GM21423 (cell line): ENCODE results near the gene SPINT4.
"Not testable (repeated sequence)": the region's sequence is repeated elsewhere in the genome, so short reads cannot be mapped to it uniquely, and the experiment has no call there.

ENCODE experiments used
- ATAC-seq: cut with Tn5 transposase; IDR thresholded peaks from one replicate; pipeline ENCODE4 v1.9.1; 2021; ENCODE audit warnings: mild to moderate bottlenecking, moderate library complexity; ENCODE audit not compliant: unreplicated experiment

The SPINT4 gene

GRCh38 chr20:45722047-45722446, at the start of gene SPINT4:
Gene SPINT4, plus strand, starts transcription at chr20:45722347. Its CDS starts 21 bp downstream, at chr20:45722368.
- no peak for ATAC-seq

DNA sequence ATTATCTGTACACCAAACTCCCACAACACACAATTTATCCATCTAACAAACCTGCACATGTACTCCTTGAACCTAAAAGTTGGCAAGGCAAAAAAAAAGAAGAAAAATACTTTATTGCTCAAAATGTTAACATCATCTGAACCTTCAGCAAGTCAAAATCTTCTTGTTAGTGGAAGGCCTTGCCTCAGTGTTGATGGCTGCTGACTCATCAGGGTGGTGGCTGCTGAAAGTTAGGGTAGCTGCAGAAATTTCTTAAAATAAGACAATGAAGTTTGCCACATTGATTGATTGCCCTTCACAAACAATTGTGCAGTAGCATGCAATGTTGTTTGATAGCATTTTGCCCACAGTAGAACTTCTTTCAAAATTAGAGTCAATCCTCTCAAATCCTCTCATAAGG, 49.4 kb upstream of the SPINT4 start:
- no peak for ATAC-seq

DNA sequence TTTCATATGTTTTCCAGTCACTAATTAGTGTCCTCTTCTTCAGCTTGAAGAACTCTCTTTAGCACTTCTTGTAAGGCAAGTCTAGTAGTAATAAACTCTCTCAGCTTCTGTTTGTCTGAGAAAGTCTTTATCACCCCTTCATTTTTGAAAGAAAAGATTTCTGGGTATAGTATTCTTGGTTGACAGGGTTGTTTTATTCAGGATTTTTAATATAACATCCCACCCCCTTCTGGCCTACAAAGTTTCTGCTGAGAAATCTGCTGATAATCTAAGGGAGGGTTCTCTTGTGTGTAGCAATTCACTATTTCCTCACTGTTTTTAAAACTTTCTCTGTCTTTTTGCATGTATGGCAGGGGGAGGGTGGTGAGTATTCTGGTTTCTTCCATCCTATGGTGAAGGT, 42.5 kb upstream of the SPINT4 start:
- ATAC-seq, result no peak

GRCh38 chr20:45685896-45686295, 36.3 kb upstream of the SPINT4 start:
- no peak for ATAC-seq

DNA sequence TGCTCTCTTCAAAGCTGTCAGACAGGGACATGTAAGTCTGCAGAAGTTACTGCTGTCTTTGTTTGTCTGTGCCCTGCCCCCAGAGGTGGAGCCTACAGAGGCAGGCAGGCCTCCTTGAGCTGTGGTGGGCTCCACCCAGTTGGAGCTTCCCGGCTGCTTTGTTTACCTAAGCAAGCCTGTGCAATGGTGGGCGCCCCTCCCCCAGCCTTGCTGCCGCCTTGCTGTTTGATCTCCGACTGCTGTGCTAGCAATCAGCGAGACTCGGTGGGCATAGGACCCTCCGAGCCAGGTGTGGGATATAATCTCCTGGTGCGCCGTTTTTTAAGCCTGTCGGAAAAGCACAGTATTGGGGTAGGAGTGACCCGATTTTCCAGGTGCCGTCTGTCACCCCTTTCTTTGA, 28.8 kb upstream of the SPINT4 start:
- ATAC-seq, result not testable (repeated sequence)

- no peak for ATAC-seq
These were observed 26.7 kb upstream of the SPINT4 start for GRCh38 chr20:45695496-45695895.

DNA sequence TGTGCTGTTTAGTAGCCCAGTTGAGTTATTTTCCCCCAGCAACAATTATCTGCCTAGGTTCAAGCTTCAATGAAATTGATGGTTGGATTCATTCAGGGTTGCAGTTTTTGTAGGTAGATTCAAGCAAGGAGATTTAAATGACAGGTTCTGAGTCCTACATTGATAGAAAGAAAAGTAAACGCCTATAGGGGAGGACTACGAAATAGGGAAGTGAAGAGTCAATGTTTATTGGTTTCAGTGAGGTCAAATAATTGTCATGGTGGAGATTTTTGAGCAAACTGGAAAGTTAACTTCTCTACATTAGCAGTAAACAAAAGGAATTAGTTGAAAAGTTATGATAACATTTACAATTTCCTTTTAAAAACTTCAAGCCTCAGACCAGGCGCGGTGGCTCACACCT, 21.0 kb upstream of the SPINT4 start:
- ATAC-seq, result no peak

DNA sequence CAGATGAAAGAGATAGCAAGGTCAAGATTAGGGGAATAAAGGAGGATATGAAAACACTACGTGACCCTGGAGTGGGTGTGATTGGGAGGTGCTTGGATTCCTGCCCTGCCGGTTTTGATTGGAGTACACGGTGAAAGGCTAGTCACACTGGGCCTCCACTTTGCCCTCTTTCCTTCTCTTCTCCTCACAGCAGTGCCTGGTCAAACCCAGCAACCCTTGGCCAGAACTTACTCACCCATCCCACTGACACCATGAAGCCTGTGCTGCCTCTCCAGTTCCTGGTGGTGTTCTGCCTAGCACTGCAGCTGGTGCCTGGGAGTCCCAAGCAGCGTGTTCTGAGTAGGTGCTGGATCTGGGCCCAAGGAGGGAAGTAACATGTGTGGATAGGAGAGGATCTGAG, 20.3 kb upstream of the SPINT4 start, which contains the start of gene WFDC13:
Gene WFDC13 (plus strand): TSS at position 166 of the 400 bp plus-strand sequence. CDS start 86 bp downstream, at position 252.
- ATAC-seq, result no peak

GRCh38 chr20:45704969-45705637, 17.0 kb upstream of the SPINT4 start, which contains the start of gene WFDC10B:
Gene WFDC10B, minus strand, starts transcription at chr20:45705019. Its CDS starts 19,027 bp downstream, at chr20:45685992.
- no peak for ATAC-seq

GRCh38 chr20:45716141-45716688, 5.9 kb upstream of the SPINT4 start:
- ATAC-seq, result not testable (repeated sequence)

- no peak for ATAC-seq
These were observed 3.0 kb downstream of the SPINT4 start for GRCh38 chr20:45725134-45725533.

GRCh38 chr20:45727044-45727443, 4.9 kb downstream of the SPINT4 start:
- ATAC-seq, result no peak

DNA sequence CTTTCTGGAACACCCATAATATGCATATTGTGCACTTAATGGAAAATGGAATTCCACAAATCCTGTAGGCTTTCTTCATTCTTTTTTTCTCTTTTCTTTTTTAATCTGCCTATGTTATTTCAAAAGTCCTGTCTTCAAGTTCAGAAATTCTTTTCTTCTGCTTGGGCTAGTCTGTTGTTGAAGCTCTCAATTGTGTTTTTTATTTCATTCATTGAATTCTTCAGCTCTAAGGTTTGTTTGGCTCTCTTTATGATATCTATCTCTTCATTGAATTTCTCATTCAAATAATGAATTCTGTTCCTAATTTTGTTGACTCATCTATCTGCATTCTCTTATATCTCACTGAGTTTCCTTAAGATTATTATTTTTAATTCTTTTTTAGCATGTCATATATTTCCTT, 10.1 kb downstream of the SPINT4 start:
- no peak for ATAC-seq

DNA sequence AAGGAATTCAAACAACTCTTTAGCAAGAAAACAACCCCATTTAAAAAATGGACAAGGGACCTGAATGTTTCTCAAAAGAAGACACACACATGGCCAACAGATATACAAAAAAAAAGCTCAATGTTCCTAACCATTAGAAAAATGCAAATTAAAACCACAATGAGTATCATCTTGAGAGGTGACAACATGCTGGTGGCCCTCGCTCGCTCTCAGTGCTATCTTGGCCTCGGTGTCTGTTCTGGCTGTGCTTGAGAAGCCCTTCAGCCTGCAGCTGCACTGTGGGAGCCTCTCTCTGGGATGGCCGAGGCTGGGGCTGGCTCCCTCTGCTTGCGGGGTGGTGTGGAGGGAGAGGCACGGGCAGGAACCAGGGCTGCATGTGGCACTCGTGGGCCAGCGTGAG, 13.4 kb downstream of the SPINT4 start:
- no peak for ATAC-seq

GRCh38 chr20:45735988-45736387, 13.8 kb downstream of the SPINT4 start:
- no peak for ATAC-seq

DNA sequence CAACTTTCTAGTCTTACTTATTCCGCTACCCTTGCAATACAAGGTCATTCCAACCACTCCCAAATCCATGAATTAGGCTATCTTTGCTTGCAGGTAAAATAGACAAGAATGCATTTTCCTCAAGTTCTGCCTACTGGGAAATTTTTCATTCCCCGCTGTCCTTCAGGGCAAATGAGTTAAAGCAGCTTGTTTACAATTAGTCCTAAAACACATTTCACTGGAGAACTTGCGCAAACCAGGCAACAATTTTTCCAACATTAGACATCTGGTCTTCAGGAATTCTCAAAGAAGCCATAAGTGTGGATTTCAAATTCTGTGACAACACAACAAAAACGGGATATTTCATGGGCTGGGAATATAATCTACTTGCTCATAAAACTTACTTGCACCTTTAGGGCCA, 20.4 kb downstream of the SPINT4 start:
- ATAC-seq, result no peak

GRCh38 chr20:45745015-45745414, 22.9 kb downstream of the SPINT4 start:
- ATAC-seq, result no peak

DNA sequence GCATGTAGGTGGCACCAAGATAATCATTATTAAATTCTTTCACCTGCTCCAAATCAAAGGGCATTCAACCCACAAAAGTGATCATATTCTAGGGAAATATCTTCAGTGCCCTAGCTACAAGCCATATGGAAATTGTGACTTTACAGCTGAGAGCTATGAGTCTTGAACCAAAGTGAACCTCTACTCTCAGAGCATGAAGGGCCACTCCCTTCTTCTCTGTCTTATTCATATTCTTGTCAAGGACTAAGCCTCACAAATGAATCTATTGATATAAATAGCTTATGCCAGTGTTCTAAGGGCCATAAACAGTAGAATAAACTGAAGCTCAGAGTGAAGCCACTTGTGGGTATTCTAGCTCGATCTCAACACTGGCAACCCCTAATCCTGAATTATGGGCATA, 29.6 kb downstream of the SPINT4 start:
- ATAC-seq, result no peak

DNA sequence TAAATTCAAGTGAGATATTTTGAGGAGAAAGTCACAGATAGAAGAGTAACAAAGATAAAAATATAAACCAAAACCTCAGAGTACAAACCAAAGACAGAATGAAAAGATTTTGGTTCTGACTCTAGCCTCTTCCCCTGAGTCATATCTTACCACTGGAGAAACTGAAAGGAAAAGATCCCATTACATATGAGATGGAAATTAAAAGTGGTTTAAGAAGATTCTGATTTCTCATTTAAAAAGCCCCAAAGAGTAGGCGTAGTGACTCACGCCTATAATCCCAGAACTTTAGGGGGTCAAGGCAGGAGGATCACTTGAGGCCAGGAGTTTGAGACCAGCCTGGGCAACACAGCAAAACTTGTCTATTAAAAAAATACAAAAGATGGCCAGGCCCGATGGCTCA, 30.6 kb downstream of the SPINT4 start:
- no peak for ATAC-seq

GRCh38 chr20:45758096-45758495, 35.9 kb downstream of the SPINT4 start:
- no peak for ATAC-seq

- ATAC-seq, result not testable (repeated sequence)
These were observed 37.8 kb downstream of the SPINT4 start for GRCh38 chr20:45759921-45760320.

GRCh38 chr20:45761966-45762365, 39.8 kb downstream of the SPINT4 start:
- ATAC-seq, result not testable (repeated sequence)
